Stimulated activated CD8-positive, alpha-beta memory T cell treated with anti-CD3 and anti-CD28 coated beads, Interleukin-12 subunit alpha, Interleukin-12 subunit beta, amount 100 ng/mL, for 24 hours (primary cell): Measurements from ENCODE around the gene BICRA.

Experiments used
- DNase-seq: peaks from one replicate; pipeline ENCODE4 v3.0.0-alpha.2; 2020; ENCODE audit errors: extremely low read depth

The BICRA gene

DNA sequence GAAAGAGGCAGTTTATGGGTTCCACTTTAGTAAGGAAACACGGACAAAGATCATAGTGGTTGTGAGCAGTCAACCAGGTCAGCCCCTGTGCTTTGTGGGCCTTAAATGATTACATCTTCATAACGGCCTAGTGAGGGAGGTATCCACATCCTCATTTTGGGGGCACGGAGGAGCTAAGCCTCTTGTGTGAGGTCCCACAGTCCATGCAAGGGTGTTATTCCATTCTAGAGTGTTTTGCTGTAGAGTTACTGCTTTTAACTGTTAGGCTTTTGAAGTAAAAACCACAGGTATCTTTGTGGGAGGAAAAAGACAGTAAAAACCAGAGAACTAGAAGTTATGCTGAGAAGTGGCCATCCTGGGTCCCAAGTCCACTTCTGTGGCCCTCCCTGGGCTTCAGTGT is 140.4 kb downstream of the BICRA start:
- no peak for DNase-seq

DNA sequence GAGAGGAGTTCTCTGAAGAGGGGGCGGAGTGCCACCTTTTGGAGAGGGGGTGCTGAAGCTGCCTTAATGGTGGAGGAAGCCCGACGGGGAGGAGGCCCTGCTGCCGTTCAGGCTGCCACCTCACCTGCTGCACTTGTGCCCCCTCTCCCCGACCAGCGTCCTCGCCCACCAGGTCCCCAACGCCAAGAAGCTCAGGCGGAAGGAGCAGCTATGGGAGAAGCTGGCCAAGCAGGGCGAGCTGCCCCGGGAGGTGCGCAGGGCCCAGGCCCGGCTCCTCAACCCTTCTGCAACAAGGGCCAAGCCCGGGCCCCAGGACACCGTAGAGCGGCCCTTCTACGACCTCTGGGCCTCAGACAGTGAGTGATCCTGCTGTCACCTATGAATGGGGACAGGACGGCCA is 141.8 kb downstream of the BICRA start:
- DNase-seq: no peak

DNA sequence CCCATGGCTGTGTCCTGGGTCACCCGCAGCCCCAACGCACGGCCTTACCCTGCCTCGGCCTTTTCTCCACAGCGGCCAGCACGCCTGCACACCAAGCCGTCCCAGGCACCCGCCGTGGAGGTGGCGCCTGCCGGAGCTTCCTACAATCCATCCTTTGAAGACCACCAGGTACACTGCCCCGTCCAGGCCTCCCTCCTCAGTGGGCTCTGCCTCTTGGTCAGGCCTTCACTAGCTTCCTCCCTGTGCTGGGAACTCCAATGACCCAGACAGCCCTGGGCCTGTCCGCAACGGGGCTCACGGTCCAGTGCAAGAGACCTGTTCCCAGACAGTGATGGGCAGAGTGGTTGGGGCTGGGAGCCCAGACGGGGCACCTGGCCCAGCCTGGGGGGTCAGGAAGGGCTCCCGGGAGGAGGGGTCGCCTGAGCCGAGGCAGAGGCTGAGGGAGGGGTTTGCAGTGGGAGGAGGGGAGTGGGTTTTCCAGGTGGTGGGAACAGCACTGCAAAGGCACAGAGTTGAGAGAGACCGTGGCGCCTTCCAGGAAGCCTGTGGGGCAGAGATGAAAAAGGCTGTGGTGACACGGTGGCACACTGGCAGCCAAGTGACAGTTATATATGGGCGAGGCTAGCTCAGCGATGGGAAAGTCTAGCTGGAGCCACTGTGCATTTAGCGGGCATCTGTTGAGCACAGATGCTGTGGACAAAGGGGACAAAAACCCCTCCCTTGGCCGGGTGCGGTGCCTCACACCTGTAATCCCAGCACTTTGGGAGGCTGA is 143.7 kb downstream of the BICRA start:
- DNase-seq: no peak
